GM12878 (cell line): ENCODE data around the gene KCTD19. TPM values are rescaled to one million over a fixed set of nuclear protein-coding genes. Genes with fewer than 3 reads are reported as not detected.
A peak's percentile ranks its signal among the peaks of the same experiment; 100 is the strongest.

Source experiments
- BACH1 ChIP-seq: fragments of 450-650 bp; IDR thresholded peaks from 2 replicates; pipeline ENCODE4 v1.6.1; 2017; ENCODE audit warnings: mild to moderate bottlenecking, borderline replicate concordance
- MEF2B ChIP-seq: fragments of 450-650 bp; IDR thresholded peaks from 2 replicates; pipeline ENCODE4 v1.6.1; 2018; ENCODE audit warnings: mild to moderate bottlenecking, moderate library complexity; ENCODE audit not compliant: partially characterized antibody, poor library complexity, severe bottlenecking
- MTA3 ChIP-seq: IDR thresholded peaks from 2 replicates; pipeline ENCODE4 v1.6.1; 2012; ENCODE audit warnings: low read length, inconsistent platforms, borderline replicate concordance
- NR2C1 ChIP-seq: fragments of 450-650 bp; IDR thresholded peaks from 2 replicates; pipeline ENCODE4 v1.6.1; 2017; ENCODE audit warnings: antibody characterized with exemption, mild to moderate bottlenecking, moderate library complexity
- RAD21 ChIP-seq: IDR thresholded peaks from 2 replicates; pipeline ENCODE4 v1.6.1; 2011; ENCODE audit warnings: mild to moderate bottlenecking, low read depth, low read length, moderate library complexity; ENCODE audit not compliant: insufficient read depth
- RBBP5 ChIP-seq: fragments of 200-600 bp; sonication (generic); conservative IDR thresholded peaks from 2 replicates; pipeline ENCODE4 v1.6.1; 2016
- SPI1 ChIP-seq: IDR thresholded peaks from 2 replicates; pipeline ENCODE4 v1.6.1; 2011; ENCODE audit warnings: low read depth, mild to moderate bottlenecking, low read length, moderate library complexity, borderline replicate concordance; ENCODE audit not compliant: insufficient read depth
- polyA plus RNA-seq, 11 experiments: library from polyadenylated mRNA; depleted of rRNA in 4 of 11; unstranded in 6 of 11; stranded (reverse) in 5 of 11; fragments of >200 nt; fragmentation: Nextera tagmentation in 4 of 11; fragmentation: Illumina TruSeq in 1 of 11; extraction: Ambion mirVana in 4 of 11; extraction: Trizol in 1 of 11; gene quantifications; 1 replicate in 1 of 11; 2 replicates in 10 of 11; pipeline versions ENCODE4 v1.2.1 to v1.2.3, GENCODE V29; 2011 to 2016; ENCODE audit warnings: inconsistent platforms in 2 of 11, missing spikeins in 2 of 11, low read depth in 1 of 11
- total RNA-seq, 4 experiments: library from RNA; depleted of rRNA in 3 of 4; stranded (reverse); fragments of >200 nt in 3 of 4; fragmentation: Illumina TruSeq in 1 of 4; extraction: Trizol in 1 of 4; gene quantifications; 2 replicates each; pipeline versions ENCODE4 v1.2.1 to v1.2.3, GENCODE V29; 2013 to 2021
- TF ChIP-seq, protein P1 (sequence below): IDR thresholded peaks from 2 replicates; pipeline ENCODE4 v1.6.1; 2011; ENCODE audit warnings: mild to moderate bottlenecking, low read depth, low read length, moderate library complexity; ENCODE audit not compliant: insufficient replicate concordance
- TF ChIP-seq, protein P2 (sequence below): IDR thresholded peaks from 2 replicates; pipeline ENCODE4 v1.6.1; 2012; ENCODE audit warnings: mild to moderate bottlenecking, low read depth, low read length

Gene KCTD19
- total and polyA plus RNA-seq, 10 of the 15 experiments (the other 5 are each of a cell fraction or from before 2014, with no cell fraction given), result 1.6 to 8.9 (median 3.9) TPM

DNA sequence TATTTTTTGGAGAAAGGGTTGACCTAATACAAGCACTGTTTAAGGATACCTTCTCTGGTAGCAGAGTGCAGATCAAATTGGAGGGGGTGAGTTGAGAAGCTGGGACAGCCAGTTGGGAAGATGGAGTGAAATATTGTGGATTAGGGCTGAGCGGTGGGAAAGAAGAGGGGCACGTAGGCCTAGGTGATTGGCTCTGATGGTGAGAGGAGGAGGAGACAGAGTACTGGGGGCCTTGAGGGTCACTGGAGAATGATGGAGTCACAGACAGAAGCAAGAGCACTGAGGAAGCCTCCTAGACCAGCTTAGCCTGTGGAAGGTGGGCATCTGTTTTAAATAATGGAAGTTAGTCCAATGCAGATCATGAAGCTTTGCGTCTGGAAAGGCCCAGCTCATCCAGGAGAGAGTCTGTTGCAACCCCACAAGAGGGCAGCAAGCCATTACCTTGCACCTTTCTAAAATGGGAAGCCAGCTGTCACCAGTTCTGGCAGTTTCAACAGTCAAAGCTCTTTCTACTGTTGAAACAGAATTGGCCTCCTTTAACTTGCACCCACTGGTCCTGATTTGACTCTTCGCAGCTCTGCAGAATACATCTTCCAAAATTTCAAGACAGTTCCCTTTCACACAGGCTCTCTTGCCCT lies 66.0 kb downstream of the KCTD19 start (continued):
- TF ChIP-seq MEF2B (no peak), NR2C1 (no peak), SPI1 (peak; percentile 45; the same call in 1 of the 2 replicates), BACH1 (no peak), RAD21 (peak; percentile 94), MTA3 (no peak), RBBP5 (no peak)
- TF ChIP-seq, protein P1, sequence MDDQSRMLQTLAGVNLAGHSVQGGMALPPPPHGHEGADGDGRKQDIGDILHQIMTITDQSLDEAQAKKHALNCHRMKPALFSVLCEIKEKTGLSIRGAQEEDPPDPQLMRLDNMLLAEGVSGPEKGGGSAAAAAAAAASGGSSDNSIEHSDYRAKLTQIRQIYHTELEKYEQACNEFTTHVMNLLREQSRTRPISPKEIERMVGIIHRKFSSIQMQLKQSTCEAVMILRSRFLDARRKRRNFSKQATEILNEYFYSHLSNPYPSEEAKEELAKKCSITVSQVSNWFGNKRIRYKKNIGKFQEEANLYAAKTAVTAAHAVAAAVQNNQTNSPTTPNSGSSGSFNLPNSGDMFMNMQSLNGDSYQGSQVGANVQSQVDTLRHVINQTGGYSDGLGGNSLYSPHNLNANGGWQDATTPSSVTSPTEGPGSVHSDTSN, result no peak
- TF ChIP-seq, protein P2, sequence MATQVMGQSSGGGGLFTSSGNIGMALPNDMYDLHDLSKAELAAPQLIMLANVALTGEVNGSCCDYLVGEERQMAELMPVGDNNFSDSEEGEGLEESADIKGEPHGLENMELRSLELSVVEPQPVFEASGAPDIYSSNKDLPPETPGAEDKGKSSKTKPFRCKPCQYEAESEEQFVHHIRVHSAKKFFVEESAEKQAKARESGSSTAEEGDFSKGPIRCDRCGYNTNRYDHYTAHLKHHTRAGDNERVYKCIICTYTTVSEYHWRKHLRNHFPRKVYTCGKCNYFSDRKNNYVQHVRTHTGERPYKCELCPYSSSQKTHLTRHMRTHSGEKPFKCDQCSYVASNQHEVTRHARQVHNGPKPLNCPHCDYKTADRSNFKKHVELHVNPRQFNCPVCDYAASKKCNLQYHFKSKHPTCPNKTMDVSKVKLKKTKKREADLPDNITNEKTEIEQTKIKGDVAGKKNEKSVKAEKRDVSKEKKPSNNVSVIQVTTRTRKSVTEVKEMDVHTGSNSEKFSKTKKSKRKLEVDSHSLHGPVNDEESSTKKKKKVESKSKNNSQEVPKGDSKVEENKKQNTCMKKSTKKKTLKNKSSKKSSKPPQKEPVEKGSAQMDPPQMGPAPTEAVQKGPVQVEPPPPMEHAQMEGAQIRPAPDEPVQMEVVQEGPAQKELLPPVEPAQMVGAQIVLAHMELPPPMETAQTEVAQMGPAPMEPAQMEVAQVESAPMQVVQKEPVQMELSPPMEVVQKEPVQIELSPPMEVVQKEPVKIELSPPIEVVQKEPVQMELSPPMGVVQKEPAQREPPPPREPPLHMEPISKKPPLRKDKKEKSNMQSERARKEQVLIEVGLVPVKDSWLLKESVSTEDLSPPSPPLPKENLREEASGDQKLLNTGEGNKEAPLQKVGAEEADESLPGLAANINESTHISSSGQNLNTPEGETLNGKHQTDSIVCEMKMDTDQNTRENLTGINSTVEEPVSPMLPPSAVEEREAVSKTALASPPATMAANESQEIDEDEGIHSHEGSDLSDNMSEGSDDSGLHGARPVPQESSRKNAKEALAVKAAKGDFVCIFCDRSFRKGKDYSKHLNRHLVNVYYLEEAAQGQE, result no peak
